ENCODE measurements around the gene DIP2C. TPM values are rescaled to one million over a fixed set of nuclear protein-coding genes. Genes with fewer than 3 reads are reported as not detected.

The DIP2C gene
- total RNA-seq, 1 donor from 2014 or later, result 11.4 TPM

GRCh38 chr10:316390-316789, 373.1 kb downstream of the DIP2C start:
- TF ChIP-seq CTCF (conservative IDR thresholded peaks at IDR 0.05; ENCODE audit: low read depth, low read length), result no peak
- DNase-seq (ENCODE audit: low read depth), result no peak
- H3K4me3 ChIP-seq (ENCODE audit: low read depth, low read length), result no peak overlapping the region

GRCh38 chr10:314871-315270, 374.6 kb downstream of the DIP2C start:
- DNase-seq (ENCODE audit: low read depth), result no peak
- no peak overlapping the region for H3K4me3 ChIP-seq (ENCODE audit: low read depth, low read length)
- no peak for TF ChIP-seq CTCF (conservative IDR thresholded peaks at IDR 0.05; ENCODE audit: low read depth, low read length)

- DNase-seq (ENCODE audit: low read depth), result no peak
- H3K4me3 ChIP-seq (ENCODE audit: low read depth, low read length), result no peak overlapping the region
- TF ChIP-seq CTCF (conservative IDR thresholded peaks at IDR 0.05; ENCODE audit: low read depth, low read length), result no peak
These were observed 375.1 kb downstream of the DIP2C start for GRCh38 chr10:314381-314780.

GRCh38 chr10:311901-312665, 377.4 kb downstream of the DIP2C start:
- TF ChIP-seq CTCF (conservative IDR thresholded peaks at IDR 0.05; ENCODE audit: low read depth, low read length), result no peak
- no peak for DNase-seq (ENCODE audit: low read depth)
- H3K4me3 ChIP-seq (ENCODE audit: low read depth, low read length), result no peak overlapping the region

GRCh38 chr10:310976-311639, 378.4 kb downstream of the DIP2C start:
- TF ChIP-seq CTCF (conservative IDR thresholded peaks at IDR 0.05; ENCODE audit: low read depth, low read length), result no peak
- DNase-seq (ENCODE audit: low read depth), result no peak
- H3K4me3 ChIP-seq (ENCODE audit: low read depth, low read length), result no peak overlapping the region

- no peak for TF ChIP-seq CTCF (conservative IDR thresholded peaks at IDR 0.05; ENCODE audit: low read depth, low read length)
- H3K4me3 ChIP-seq (ENCODE audit: low read depth, low read length), result no peak overlapping the region
- DNase-seq (ENCODE audit: low read depth), result no peak
These were observed 379.1 kb downstream of the DIP2C start for GRCh38 chr10:310371-310770.
